Colonic mucosa (tissue), 4 donors: Measurements from ENCODE around the gene NGF. TPM values are rescaled to one million over a fixed set of nuclear protein-coding genes. Genes with fewer than 3 reads are reported as not detected.
A peak's percentile ranks its signal among the peaks of the same experiment; 100 is the strongest.

ENCODE experiments used
- DNase-seq: peaks from one replicate; pipeline ENCODE4 v3.0.0-alpha.2; 2020
- H3K27ac ChIP-seq: fragments of 200-600 bp; one replicate; pipeline ENCODE4 v1.8.0; 2021
- H3K27me3 ChIP-seq: fragments of 200-600 bp; one replicate; pipeline ENCODE4 v1.8.0; 2021
- H3K36me3 ChIP-seq: fragments of 200-600 bp; one replicate; pipeline ENCODE4 v1.8.0; 2021
- H3K4me1 ChIP-seq: fragments of 200-600 bp; one replicate; pipeline ENCODE4 v1.8.0; 2021; ENCODE audit warnings: mild to moderate bottlenecking
- H3K4me3 ChIP-seq: fragments of 200-600 bp; one replicate; pipeline ENCODE4 v1.8.0; 2021
- H3K9ac ChIP-seq, 2 donors: one replicate each; pipeline ENCODE4 v1.7.0; 2013; ENCODE audit warnings: control low read depth in 2 of 2, low read depth in 2 of 2, low read length in 2 of 2
- H3K9me3 ChIP-seq: fragments of 200-600 bp; one replicate; pipeline ENCODE4 v1.8.0; 2021
- CTCF ChIP-seq: fragments of 200-600 bp; IDR thresholded peaks from one replicate; pipeline ENCODE4 v1.8.0; 2022; ENCODE audit warnings: antibody characterized with exemption, mild to moderate bottlenecking
- intact Hi-C: fragments of 100-400 bp; cut with DNase I; formaldehyde crosslinking; loops from one replicate; pipeline ENCODE4 v1.14.1; 2022
- total RNA-seq, 2 donors: library from RNA; stranded (reverse); fragmentation: NEBNext Ultra II Directional in 1 of 2; extraction: Animal tissue kit (Norgen Biotek cat#: 25700) in 1 of 2; gene quantifications; one replicate each; pipeline ENCODE4 v1.2.1, GENCODE V29; 2021
- donor health status: healthy.
- donor health status: DM: no; HTN: no; CAD: no.
- donor health status: DM: no; HTN: no; CAD: no.

NGF gene
- total RNA-seq, 2 donors from 2014 or later, result 0.64 TPM; not detected in 1

- no peak overlapping the region for H3K9ac ChIP-seq
- no peaks in the 10 kb centered on the region for H3K9me3 ChIP-seq
- no peaks in the 10 kb centered on the region for H3K36me3 ChIP-seq
- DNase-seq, result no peak
- no peaks in the 10 kb centered on the region for H3K27me3 ChIP-seq
- no peak overlapping the region for H3K27ac ChIP-seq
- no peak for TF ChIP-seq CTCF
- H3K4me3 ChIP-seq, result no peak overlapping the region
- H3K4me1 ChIP-seq, result no peaks in the 10 kb centered on the region
- intact Hi-C loops, result no loop called here
Observed at GRCh38 chr1:115284209-115284608, 53.8 kb downstream of the NGF start.

DNA sequence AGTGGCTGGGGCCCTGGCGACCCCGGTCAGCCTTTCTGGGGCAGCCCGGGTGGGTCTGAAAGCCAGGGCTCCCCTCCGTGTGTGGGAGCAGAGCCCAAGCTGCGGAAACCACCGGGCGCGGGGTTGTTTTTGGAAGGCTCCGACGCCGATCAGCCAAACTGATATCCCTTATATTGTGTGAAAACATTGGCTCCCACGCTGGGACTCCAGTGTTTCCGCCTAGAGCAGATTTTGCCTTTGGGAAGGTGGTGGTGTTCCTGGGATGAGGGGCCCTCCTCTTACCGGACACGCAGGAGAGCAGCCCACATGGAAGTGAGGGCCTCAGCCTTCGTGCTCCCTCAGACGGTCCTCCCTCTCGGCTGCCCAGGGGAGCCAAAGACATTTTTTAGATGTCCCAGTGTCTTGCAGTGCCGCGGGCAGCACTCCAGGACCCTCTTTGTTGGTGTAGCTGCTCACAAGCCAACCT is 54.3 kb downstream of the NGF start:
- no peaks in the 10 kb centered on the region for H3K4me1 ChIP-seq
- H3K9ac ChIP-seq, result no peak overlapping the region
- DNase-seq, result no peak
- H3K9me3 ChIP-seq, result no peaks in the 10 kb centered on the region
- H3K36me3 ChIP-seq, result no peaks in the 10 kb centered on the region
- TF ChIP-seq CTCF, result no peak
- no peak overlapping the region for H3K27ac ChIP-seq
- no peaks in the 10 kb centered on the region for H3K27me3 ChIP-seq
- intact Hi-C loops, result no loop called here
- H3K4me3 ChIP-seq, result no peak overlapping the region

DNA sequence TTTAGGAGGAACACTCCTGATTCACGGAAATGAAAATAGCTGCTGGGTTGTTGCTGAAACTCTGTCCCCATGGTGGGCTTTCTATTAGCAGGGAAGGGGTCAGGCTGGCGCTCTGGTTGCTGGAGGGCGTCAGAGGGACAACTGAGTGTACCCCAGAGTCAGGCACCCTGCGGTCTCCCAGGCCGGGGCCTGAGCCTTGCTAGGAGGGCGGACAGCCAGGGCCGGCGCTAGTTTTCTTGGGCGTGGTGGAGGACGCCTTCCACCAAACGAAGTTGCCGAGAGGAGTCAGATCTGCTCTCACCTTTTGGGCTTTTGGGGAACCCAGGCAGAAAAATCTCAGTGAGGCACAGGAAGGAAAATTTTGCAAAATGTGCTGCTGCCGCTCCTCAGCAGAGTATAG is 54.8 kb downstream of the NGF start:
- Histone ChIP-seq H3K9me3 (no peaks in the 10 kb centered on the region), H3K9ac (no peak overlapping the region), H3K4me1 (no peaks in the 10 kb centered on the region), H3K36me3 (no peaks in the 10 kb centered on the region), H3K27ac (no peak overlapping the region), H3K27me3 (no peaks in the 10 kb centered on the region), H3K4me3 (no peak overlapping the region)
- intact Hi-C loops, result no loop called here
- no peak for DNase-seq
- no peak for TF ChIP-seq CTCF

DNA sequence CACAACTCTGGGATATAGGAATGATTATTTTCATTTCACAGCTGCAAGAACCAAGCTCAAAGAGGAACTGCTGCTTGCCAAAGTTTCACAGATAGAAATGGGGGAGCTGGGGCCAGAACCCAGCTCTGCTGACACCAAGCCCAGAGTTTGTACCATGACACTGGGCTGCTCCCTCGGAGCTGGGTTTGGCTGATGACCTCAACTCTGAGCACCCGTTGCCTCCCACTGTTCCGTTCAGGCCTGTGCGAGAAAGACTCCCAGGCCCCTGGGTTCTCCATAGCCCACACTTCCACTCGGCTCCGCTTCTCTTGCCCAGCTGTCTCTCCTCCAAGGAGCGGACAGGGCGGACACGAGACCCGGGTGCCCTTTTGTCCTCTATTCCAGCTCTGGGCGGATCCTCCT is 55.2 kb downstream of the NGF start:
- H3K4me1 ChIP-seq, result no peaks in the 10 kb centered on the region
- TF ChIP-seq CTCF, result no peak
- intact Hi-C loops, result no loop called here
- H3K4me3 ChIP-seq, result no peak overlapping the region
- no peaks in the 10 kb centered on the region for H3K36me3 ChIP-seq
- no peak overlapping the region for H3K27ac ChIP-seq
- H3K9me3 ChIP-seq, result no peaks in the 10 kb centered on the region
- no peaks in the 10 kb centered on the region for H3K27me3 ChIP-seq
- DNase-seq, result peak; percentile 28
- no peak overlapping the region for H3K9ac ChIP-seq

GRCh38 chr1:115281143-115281542 is 56.9 kb downstream of the NGF start:
- DNase-seq, result no peak
- Histone ChIP-seq H3K4me3 (no peak overlapping the region), H3K9ac (no peak overlapping the region), H3K36me3 (no peaks in the 10 kb centered on the region), H3K27me3 (no peaks in the 10 kb centered on the region), H3K27ac (no peak overlapping the region), H3K4me1 (no peaks in the 10 kb centered on the region), H3K9me3 (no peaks in the 10 kb centered on the region)
- intact Hi-C loops, result no loop called here
- TF ChIP-seq CTCF, result no peak

DNA sequence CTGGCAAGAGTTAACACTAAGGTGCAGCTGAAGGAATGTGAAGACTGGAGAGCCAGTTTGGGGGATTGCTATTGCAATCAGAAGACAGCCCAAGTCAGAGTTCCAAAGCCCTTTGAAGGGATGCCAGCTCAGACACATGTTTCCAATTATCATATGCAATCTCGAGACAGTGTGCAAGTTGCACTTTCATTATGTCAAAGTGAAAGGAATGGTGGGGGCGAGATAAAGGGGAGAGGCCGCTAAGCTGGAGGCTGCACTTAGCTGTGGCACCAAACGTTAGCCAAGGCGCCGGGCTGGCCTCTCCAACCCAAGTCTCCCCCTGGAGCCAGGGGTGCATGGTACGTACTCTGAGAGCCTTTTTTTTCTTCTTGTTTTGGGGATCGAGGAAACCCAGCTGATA is 58.0 kb downstream of the NGF start:
- Histone ChIP-seq H3K4me3 (no peak overlapping the region), H3K4me1 (no peaks in the 10 kb centered on the region), H3K9me3 (no peaks in the 10 kb centered on the region), H3K9ac (no peak overlapping the region), H3K27me3 (no peaks in the 10 kb centered on the region), H3K36me3 (no peaks in the 10 kb centered on the region), H3K27ac (no peak overlapping the region)
- no peak for TF ChIP-seq CTCF
- no peak for DNase-seq
- intact Hi-C loops, result no loop called here
